HepG2 (cell line): ENCODE data around the gene SELENOM. TPM values are rescaled to one million over a fixed set of nuclear protein-coding genes. Genes with fewer than 3 reads are reported as not detected.

Experiments used
- DR1 ChIP-seq: sonication (generic); formaldehyde crosslinking; IDR thresholded peaks from 2 replicates; pipeline ENCODE4 v1.8.0; 2021; ENCODE audit warnings: mild to moderate bottlenecking, missing genetic modification reagents, inconsistent platforms
- FUBP1 ChIP-seq: sonication (generic); formaldehyde crosslinking; IDR thresholded peaks from 2 replicates; pipeline ENCODE4 v1.5.1; 2020; ENCODE audit warnings: missing genetic modification reagents, mild to moderate bottlenecking, borderline replicate concordance
- GPN1 ChIP-seq: sonication (generic); formaldehyde crosslinking; IDR thresholded peaks from 2 replicates; pipeline ENCODE4 v1.5.1; 2020; ENCODE audit warnings: missing genetic modification reagents, borderline replicate concordance
- GTF2F1 ChIP-seq: fragments of 150-350 bp; IDR thresholded peaks from 2 replicates; pipeline ENCODE4 v1.6.1; 2014; ENCODE audit warnings: low read length
- IRF2 ChIP-seq: IDR thresholded peaks from 2 replicates; pipeline ENCODE4 v1.6.1; 2018; ENCODE audit warnings: missing genetic modification reagents, missing compliant biosample characterization
- NFE2L2 ChIP-seq: fragments of 150-350 bp; IDR thresholded peaks from 2 replicates; pipeline ENCODE4 v1.6.1; 2014; ENCODE audit warnings: low read length
- PAX8 ChIP-seq: sonication (generic); formaldehyde crosslinking; IDR thresholded peaks from 2 replicates; pipeline ENCODE4 v1.8.0; 2022; ENCODE audit warnings: mild to moderate bottlenecking, missing genetic modification reagents, borderline replicate concordance
- RBAK ChIP-seq: sonication (generic); formaldehyde crosslinking; IDR thresholded peaks from 2 replicates; pipeline ENCODE4 v1.5.1; 2020; ENCODE audit warnings: mild to moderate bottlenecking, missing genetic modification reagents
- RBM39 ChIP-seq: fragments of 200-400 bp; formaldehyde crosslinking; IDR thresholded peaks from one replicate; pipeline ENCODE4 v1.6.1; 2018; ENCODE audit warnings: antibody characterized with exemption, mild to moderate bottlenecking, low read depth, low read length; ENCODE audit not compliant: poor library complexity, severe bottlenecking
- RXRB ChIP-seq: IDR thresholded peaks from 2 replicates; pipeline ENCODE4 v1.6.1; 2016; ENCODE audit warnings: borderline replicate concordance, missing genetic modification reagents, missing compliant biosample characterization
- SPEN ChIP-seq: sonication (generic); formaldehyde crosslinking; IDR thresholded peaks from 2 replicates; pipeline ENCODE4 v1.5.1; 2020; ENCODE audit warnings: low read depth, mild to moderate bottlenecking, missing genetic modification reagents
- TAF1 ChIP-seq: sonication (generic); formaldehyde crosslinking; IDR thresholded peaks from 2 replicates; pipeline ENCODE4 v1.4.0; 2020; ENCODE audit warnings: missing genetic modification reagents
- TBX2 ChIP-seq: sonication (generic); formaldehyde crosslinking; IDR thresholded peaks from 2 replicates; pipeline ENCODE4 v1.5.0; 2020; ENCODE audit warnings: missing genetic modification reagents, mild to moderate bottlenecking, borderline replicate concordance
- THAP7 ChIP-seq: sonication (generic); formaldehyde crosslinking; IDR thresholded peaks from 2 replicates; pipeline ENCODE4 v1.8.1; 2023; ENCODE audit warnings: mild to moderate bottlenecking, missing genetic modification reagents
- YEATS2 ChIP-seq: sonication (generic); formaldehyde crosslinking; IDR thresholded peaks from 2 replicates; pipeline ENCODE4 v1.4.0; 2020; ENCODE audit warnings: missing genetic modification reagents, borderline replicate concordance
- ZBTB14 ChIP-seq: sonication (generic); formaldehyde crosslinking; IDR thresholded peaks from 2 replicates; pipeline ENCODE4 v1.4.0; 2020; ENCODE audit warnings: missing genetic modification reagents
- ZBTB3 ChIP-seq: sonication (generic); formaldehyde crosslinking; IDR thresholded peaks from 2 replicates; pipeline ENCODE4 v1.4.0; 2020; ENCODE audit warnings: low read depth, mild to moderate bottlenecking, moderate library complexity, missing genetic modification reagents, borderline replicate concordance
- ZBTB42 ChIP-seq: sonication (generic); formaldehyde crosslinking; IDR thresholded peaks from 2 replicates; pipeline ENCODE4 v1.5.0; 2020; ENCODE audit warnings: mild to moderate bottlenecking, missing genetic modification reagents
- ZNF547 ChIP-seq: sonication (generic); formaldehyde crosslinking; IDR thresholded peaks from 2 replicates; pipeline ENCODE4 v1.5.1; 2020; ENCODE audit warnings: mild to moderate bottlenecking, missing genetic modification reagents
- ZNF605 ChIP-seq: sonication (generic); formaldehyde crosslinking; IDR thresholded peaks from 2 replicates; pipeline ENCODE4 v1.8.0; 2022; ENCODE audit warnings: mild to moderate bottlenecking, missing genetic modification reagents
- ZNF792 ChIP-seq: IDR thresholded peaks from 2 replicates; pipeline ENCODE4 v1.6.1; 2016
- ZNF83 ChIP-seq: sonication (generic); formaldehyde crosslinking; IDR thresholded peaks from 2 replicates; pipeline ENCODE4 v1.4.0; 2020; ENCODE audit warnings: missing genetic modification reagents, mild to moderate bottlenecking, borderline replicate concordance
- polyA plus RNA-seq, 8 experiments: library from polyadenylated mRNA; depleted of rRNA in 3 of 8; stranded (reverse) in 7 of 8; unstranded in 1 of 8; fragments of >200 nt; fragmentation: Illumina TruSeq in 4 of 8; extraction: Trizol in 4 of 8; gene quantifications; 2 replicates each; pipeline versions ENCODE4 v1.2.1 to v1.2.3, GENCODE V29; 2011 to 2016; ENCODE audit warnings: low read depth in 4 of 8, missing spikeins in 1 of 8, mixed read lengths in 1 of 8; ENCODE audit not compliant: insufficient read depth in 1 of 8
- total RNA-seq, 5 experiments: library from RNA; depleted of rRNA; stranded (reverse); fragments of >200 nt; fragmentation: Illumina TruSeq; extraction: Trizol; gene quantifications; 2 replicates each; pipeline ENCODE4 v1.2.3, GENCODE V29; 2016; ENCODE audit warnings: low read depth in 1 of 5
- TF ChIP-seq, protein P1 (sequence below): sonication (generic); formaldehyde crosslinking; IDR thresholded peaks from 2 replicates; pipeline ENCODE4 v1.8.1; 2023; ENCODE audit warnings: missing genetic modification reagents, mild to moderate bottlenecking, borderline replicate concordance
- TF ChIP-seq, protein P2 (sequence below): IDR thresholded peaks from 2 replicates; pipeline ENCODE4 v1.6.1; 2016; ENCODE audit warnings: missing genetic modification reagents, missing compliant biosample characterization

SELENOM gene
- total and polyA plus RNA-seq, 2 of the 13 experiments (the other 11 are each of a cell fraction or from before 2014, with no cell fraction given), result 4.1 to 4.3 TPM

DNA sequence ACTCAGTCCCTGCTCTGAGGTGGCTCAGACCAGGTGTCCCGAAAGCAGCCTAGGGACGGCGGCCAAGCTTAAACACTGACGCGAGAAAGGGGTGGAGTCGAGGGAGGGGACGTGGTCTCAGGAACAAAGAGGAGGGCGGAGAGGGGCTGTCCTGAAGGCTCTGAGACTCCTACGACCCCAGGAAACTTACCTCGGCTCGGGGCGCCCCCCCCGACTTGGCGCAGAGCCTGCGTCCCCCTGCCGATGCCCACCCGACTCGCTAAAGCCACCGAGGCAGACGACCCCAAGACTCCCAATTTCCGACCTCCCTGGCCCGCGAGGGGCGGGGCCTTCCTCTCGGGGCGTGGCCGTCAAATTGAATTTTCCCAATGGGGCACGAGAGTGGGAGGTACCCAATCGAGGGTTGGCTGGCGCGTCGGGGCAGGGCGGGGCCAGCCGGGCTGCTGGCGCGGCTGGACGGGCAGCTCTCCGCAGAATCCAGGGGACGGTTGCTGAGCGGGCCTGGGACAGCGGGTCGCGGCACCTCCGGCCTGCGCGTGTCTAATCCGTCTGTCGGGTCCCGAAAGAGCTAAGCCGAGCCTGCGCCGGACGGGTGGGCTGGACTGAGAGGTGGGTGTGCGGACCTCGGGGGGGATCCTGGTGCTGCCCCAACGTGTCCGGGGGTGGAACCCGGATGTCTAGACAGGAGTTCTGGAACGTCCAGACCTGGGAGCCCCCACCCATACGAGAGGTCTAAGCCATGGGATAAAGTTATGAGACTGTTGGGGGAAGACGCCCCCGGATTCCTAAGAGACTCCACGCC is 26.3 kb downstream of the SELENOM start, which contains the start of gene SMTN (continued):
- TF ChIP-seq ZBTB3 (CRISPR knock-in tag) (peak; percentile 52; the same call in 1 of the 2 replicates), TAF1 (peak; percentile 97), IRF2 (CRISPR knock-in tag) (0 out of 2 replicates have a peak, but pooled peaks have one; percentile 10), RBAK (CRISPR knock-in tag) (no peak), GTF2F1 (0 out of 2 replicates have a peak, but pooled peaks have one; percentile 43), ZNF83 (CRISPR knock-in tag) (0 out of 2 replicates have a peak, but pooled peaks have one; percentile 18), ZNF547 (peak; percentile 28; the same call in 1 of the 2 replicates), FUBP1 (CRISPR knock-in tag) (peak; percentile 24; the same call in 1 of the 2 replicates), PAX8 (peak; percentile 86; the same call in 1 of the 2 replicates), THAP7 (CRISPR knock-in tag) (peak; percentile 57; the same call in 1 of the 2 replicates), YEATS2 (CRISPR knock-in tag) (no peak; the same call in 1 of the 2 replicates), ZNF792 (CRISPR knock-in tag) (0 out of 2 replicates have a peak, but pooled peaks have one; percentile 19), RBM39 (peak; percentile 93), ZNF605 (peak; percentile 65; the same call in 1 of the 2 replicates), ZBTB42 (peak; percentile 46; the same call in 1 of the 2 replicates), RXRB (CRISPR knock-in tag) (peak; percentile 12; the same call in 1 of the 2 replicates), DR1 (CRISPR knock-in tag) (peak; percentile 80), NFE2L2 (no peak), SPEN (CRISPR knock-in tag) (no peak; the same call in 1 of the 2 replicates), GPN1 (CRISPR knock-in tag) (no peak), ZBTB14 (no peak), TBX2 (CRISPR knock-in tag) (peak; percentile 52; the same call in 1 of the 2 replicates)
- TF ChIP-seq, protein P1, sequence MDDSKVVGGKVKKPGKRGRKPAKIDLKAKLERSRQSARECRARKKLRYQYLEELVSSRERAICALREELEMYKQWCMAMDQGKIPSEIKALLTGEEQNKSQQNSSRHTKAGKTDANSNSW (CRISPR knock-in tag), result no peak
- TF ChIP-seq, protein P2, sequence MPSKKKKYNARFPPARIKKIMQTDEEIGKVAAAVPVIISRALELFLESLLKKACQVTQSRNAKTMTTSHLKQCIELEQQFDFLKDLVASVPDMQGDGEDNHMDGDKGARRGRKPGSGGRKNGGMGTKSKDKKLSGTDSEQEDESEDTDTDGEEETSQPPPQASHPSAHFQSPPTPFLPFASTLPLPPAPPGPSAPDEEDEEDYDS (CRISPR knock-in tag), result peak; percentile 85
